HL-60 (cell line): ENCODE measurements around the gene FCER2.

Source experiments
- CTCF ChIP-seq: IDR thresholded peaks from one replicate; pipeline ENCODE4 v1.5.1; 2011; ENCODE audit warnings: low read length, control low read depth, inconsistent platforms; ENCODE audit not compliant: insufficient read depth
- GABPA ChIP-seq: IDR thresholded peaks from 2 replicates; pipeline ENCODE4 v1.6.1; 2012; ENCODE audit warnings: low read depth
- POLR2AphosphoS5 ChIP-seq: IDR thresholded peaks from 2 replicates; pipeline ENCODE4 v1.6.1; 2012; ENCODE audit warnings: low read depth
- REST ChIP-seq: IDR thresholded peaks from 2 replicates; pipeline ENCODE4 v1.6.1; 2012; ENCODE audit warnings: low read depth; ENCODE audit not compliant: insufficient replicate concordance
- SPI1 ChIP-seq: IDR thresholded peaks from 2 replicates; pipeline ENCODE4 v1.6.1; 2012; ENCODE audit warnings: low read depth, mild to moderate bottlenecking, borderline replicate concordance

DNA sequence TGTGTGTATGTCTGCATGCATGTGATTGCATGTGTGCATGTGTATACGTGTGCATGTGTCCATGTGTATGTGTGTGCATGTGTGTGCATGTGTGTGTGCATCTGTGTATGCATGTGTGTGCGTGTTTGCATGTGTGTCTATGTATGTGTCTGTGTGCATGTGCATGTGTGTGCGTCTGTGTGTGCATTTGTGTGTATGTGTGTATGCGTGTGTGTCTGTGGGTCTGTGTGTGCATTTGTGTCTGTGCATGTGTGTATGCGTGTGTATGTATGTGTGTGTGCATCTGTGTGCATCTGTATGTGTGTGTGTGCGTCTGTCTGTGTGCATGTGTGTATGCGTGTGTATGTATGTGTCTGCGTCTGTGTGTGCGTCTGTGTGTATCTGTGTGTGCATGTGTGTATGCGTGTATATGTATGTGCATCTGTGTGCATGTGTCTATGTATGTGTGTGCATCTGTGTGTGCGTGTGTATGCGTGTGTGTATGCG, 62.0 kb downstream of the FCER2 start:
- TF ChIP-seq CTCF (no peak), GABPA (no peak), REST (no peak), POLR2AphosphoS5 (no peak), SPI1 (no peak)
